ENCODE measurements around the gene GPRC5C.
A peak's percentile ranks its signal among the peaks of the same experiment; 100 is the strongest.

Gene GPRC5C

GRCh38 chr17:74386386-74386785 lies 45.5 kb upstream of the GPRC5C start:
- CTCF ChIA-PET: interaction anchor here (0.6 to 15.0 kb wide), 2 partner anchors 70 to 212 kb away, joined by 3 to 453 read pairs; no protein-coding TSS in a partner anchor
- Histone ChIP-seq H3K36me3 (ENCODE audit: control insufficient read depth in 2 of 2, insufficient read depth in 1 of 2, low read length in 2 of 2) (no peaks in the 10 kb centered on the region), H3K27ac (ENCODE audit: extremely low read depth, low read depth, low read length) (no peak overlapping the region), H3K4me1 (ENCODE audit: control insufficient read depth, insufficient read depth, low read length) (no peaks in the 10 kb centered on the region), H3K9me3 (ENCODE audit: control insufficient read depth, insufficient read depth, low read depth, low read length) (no peaks in the 10 kb centered on the region), H3K4me3 (ENCODE audit: low read depth, low read length) (no peak overlapping the region)
- POLR2A ChIA-PET: no interaction called here
- TF ChIP-seq ZSCAN18 (tag by site-specific recombination; IDR thresholded peaks at IDR 0.05) (no peak), ZNF37A (tag by site-specific recombination; IDR thresholded peaks at IDR 0.05) (no peak)

GRCh38 chr17:74387365-74388218 lies 44.3 kb upstream of the GPRC5C start:
- CTCF ChIA-PET: interaction anchor here (0.6 to 2.6 kb wide), 3 partner anchors 9 to 70 kb away, joined by 6 to 9 read pairs (median 7); no protein-coding TSS in a partner anchor
- POLR2A ChIA-PET: no interaction called here
- no peak overlapping the region for H3K27ac ChIP-seq (ENCODE audit: extremely low read depth, low read depth, low read length)

GRCh38 chr17:74389084-74389753 lies 42.7 kb upstream of the GPRC5C start:
- no peaks in the 10 kb centered on the region for H3K36me3 ChIP-seq (ENCODE audit: control insufficient read depth in 2 of 2, insufficient read depth in 1 of 2, low read length in 2 of 2)
- H3K4me1 ChIP-seq (ENCODE audit: control insufficient read depth, insufficient read depth, low read length): no peaks in the 10 kb centered on the region
- no peaks in the 10 kb centered on the region for H3K9me3 ChIP-seq (ENCODE audit: control insufficient read depth, insufficient read depth, low read depth, low read length)
- ChIA-PET CTCF (interaction anchor here (0.8 to 2.6 kb wide), 4 partner anchors 10 to 68 kb away, joined by 3 to 9 read pairs (median 4); no protein-coding TSS in a partner anchor), POLR2A (no interaction called here)
- TF ChIP-seq, protein P1, sequence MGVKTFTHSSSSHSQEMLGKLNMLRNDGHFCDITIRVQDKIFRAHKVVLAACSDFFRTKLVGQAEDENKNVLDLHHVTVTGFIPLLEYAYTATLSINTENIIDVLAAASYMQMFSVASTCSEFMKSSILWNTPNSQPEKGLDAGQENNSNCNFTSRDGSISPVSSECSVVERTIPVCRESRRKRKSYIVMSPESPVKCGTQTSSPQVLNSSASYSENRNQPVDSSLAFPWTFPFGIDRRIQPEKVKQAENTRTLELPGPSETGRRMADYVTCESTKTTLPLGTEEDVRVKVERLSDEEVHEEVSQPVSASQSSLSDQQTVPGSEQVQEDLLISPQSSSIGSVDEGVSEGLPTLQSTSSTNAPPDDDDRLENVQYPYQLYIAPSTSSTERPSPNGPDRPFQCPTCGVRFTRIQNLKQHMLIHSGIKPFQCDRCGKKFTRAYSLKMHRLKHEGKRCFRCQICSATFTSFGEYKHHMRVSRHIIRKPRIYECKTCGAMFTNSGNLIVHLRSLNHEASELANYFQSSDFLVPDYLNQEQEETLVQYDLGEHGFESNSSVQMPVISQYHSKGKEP (tag by site-specific recombination; IDR thresholded peaks at IDR 0.05): no peak
- TF ChIP-seq HOXD13 (CRISPR knock-in tag; IDR thresholded peaks at IDR 0.05; ENCODE audit: borderline replicate concordance) (no peak), ZNF785 (tag by site-specific recombination; IDR thresholded peaks at IDR 0.05) (no peak), SP3 (tag by site-specific recombination; IDR thresholded peaks at IDR 0.05) (no peak), ZNF394 (tag by site-specific recombination; IDR thresholded peaks at IDR 0.05; ENCODE audit: borderline replicate concordance) (no peak), ZNF112 (tag by site-specific recombination; IDR thresholded peaks at IDR 0.05) (no peak), ZNF629 (tag by site-specific recombination; IDR thresholded peaks at IDR 0.05) (no peak), ZNF266 (tag by site-specific recombination; IDR thresholded peaks at IDR 0.05; ENCODE audit: low read depth) (no peak), ZNF221 (tag by site-specific recombination; IDR thresholded peaks at IDR 0.05; ENCODE audit: borderline replicate concordance) (no peak), ZNF37A (tag by site-specific recombination; IDR thresholded peaks at IDR 0.05) (no peak), HOXC10 (CRISPR knock-in tag; IDR thresholded peaks at IDR 0.05) (no peak)
- TF ChIP-seq, protein P2, sequence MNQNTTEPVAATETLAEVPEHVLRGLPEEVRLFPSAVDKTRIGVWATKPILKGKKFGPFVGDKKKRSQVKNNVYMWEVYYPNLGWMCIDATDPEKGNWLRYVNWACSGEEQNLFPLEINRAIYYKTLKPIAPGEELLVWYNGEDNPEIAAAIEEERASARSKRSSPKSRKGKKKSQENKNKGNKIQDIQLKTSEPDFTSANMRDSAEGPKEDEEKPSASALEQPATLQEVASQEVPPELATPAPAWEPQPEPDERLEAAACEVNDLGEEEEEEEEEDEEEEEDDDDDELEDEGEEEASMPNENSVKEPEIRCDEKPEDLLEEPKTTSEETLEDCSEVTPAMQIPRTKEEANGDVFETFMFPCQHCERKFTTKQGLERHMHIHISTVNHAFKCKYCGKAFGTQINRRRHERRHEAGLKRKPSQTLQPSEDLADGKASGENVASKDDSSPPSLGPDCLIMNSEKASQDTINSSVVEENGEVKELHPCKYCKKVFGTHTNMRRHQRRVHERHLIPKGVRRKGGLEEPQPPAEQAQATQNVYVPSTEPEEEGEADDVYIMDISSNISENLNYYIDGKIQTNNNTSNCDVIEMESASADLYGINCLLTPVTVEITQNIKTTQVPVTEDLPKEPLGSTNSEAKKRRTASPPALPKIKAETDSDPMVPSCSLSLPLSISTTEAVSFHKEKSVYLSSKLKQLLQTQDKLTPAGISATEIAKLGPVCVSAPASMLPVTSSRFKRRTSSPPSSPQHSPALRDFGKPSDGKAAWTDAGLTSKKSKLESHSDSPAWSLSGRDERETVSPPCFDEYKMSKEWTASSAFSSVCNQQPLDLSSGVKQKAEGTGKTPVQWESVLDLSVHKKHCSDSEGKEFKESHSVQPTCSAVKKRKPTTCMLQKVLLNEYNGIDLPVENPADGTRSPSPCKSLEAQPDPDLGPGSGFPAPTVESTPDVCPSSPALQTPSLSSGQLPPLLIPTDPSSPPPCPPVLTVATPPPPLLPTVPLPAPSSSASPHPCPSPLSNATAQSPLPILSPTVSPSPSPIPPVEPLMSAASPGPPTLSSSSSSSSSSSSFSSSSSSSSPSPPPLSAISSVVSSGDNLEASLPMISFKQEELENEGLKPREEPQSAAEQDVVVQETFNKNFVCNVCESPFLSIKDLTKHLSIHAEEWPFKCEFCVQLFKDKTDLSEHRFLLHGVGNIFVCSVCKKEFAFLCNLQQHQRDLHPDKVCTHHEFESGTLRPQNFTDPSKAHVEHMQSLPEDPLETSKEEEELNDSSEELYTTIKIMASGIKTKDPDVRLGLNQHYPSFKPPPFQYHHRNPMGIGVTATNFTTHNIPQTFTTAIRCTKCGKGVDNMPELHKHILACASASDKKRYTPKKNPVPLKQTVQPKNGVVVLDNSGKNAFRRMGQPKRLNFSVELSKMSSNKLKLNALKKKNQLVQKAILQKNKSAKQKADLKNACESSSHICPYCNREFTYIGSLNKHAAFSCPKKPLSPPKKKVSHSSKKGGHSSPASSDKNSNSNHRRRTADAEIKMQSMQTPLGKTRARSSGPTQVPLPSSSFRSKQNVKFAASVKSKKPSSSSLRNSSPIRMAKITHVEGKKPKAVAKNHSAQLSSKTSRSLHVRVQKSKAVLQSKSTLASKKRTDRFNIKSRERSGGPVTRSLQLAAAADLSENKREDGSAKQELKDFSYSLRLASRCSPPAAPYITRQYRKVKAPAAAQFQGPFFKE (tag by site-specific recombination; IDR thresholded peaks at IDR 0.05; ENCODE audit: borderline replicate concordance): no peak
- H3K4me3 ChIP-seq (ENCODE audit: low read depth, low read length): no peak overlapping the region
- no peak overlapping the region for H3K27ac ChIP-seq (ENCODE audit: extremely low read depth, low read depth, low read length)

More at GRCh38 chr17:74387365-74388218, 44.3 kb upstream of the GPRC5C start:
- H3K4me1 ChIP-seq (ENCODE audit: control insufficient read depth, insufficient read depth, low read length): no peaks in the 10 kb centered on the region
- TF ChIP-seq, protein P3, sequence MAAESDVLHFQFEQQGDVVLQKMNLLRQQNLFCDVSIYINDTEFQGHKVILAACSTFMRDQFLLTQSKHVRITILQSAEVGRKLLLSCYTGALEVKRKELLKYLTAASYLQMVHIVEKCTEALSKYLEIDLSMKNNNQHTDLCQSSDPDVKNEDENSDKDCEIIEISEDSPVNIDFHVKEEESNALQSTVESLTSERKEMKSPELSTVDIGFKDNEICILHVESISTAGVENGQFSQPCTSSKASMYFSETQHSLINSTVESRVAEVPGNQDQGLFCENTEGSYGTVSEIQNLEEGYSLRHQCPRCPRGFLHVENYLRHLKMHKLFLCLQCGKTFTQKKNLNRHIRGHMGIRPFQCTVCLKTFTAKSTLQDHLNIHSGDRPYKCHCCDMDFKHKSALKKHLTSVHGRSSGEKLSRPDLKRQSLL (tag by site-specific recombination; IDR thresholded peaks at IDR 0.05): no peak
- TF ChIP-seq ZNF114 (tag by site-specific recombination; IDR thresholded peaks at IDR 0.05): no peak
- peak; percentile 45; the same call in 1 of the 2 replicates for TF ChIP-seq KLF1 (tag by site-specific recombination; IDR thresholded peaks at IDR 0.05)
- TF ChIP-seq GLI2 (tag by site-specific recombination; IDR thresholded peaks at IDR 0.05; ENCODE audit: borderline replicate concordance, low read depth): no peak
- no peaks in the 10 kb centered on the region for H3K9me3 ChIP-seq (ENCODE audit: control insufficient read depth, insufficient read depth, low read depth, low read length)
- no peaks in the 10 kb centered on the region for H3K36me3 ChIP-seq (ENCODE audit: control insufficient read depth in 2 of 2, insufficient read depth in 1 of 2, low read length in 2 of 2)
- H3K4me3 ChIP-seq (ENCODE audit: low read depth, low read length): no peak overlapping the region
